K562 (cell line): ENCODE measurements around the gene SHISA7. TPM values are rescaled to one million over a fixed set of nuclear protein-coding genes. Genes with fewer than 3 reads are reported as not detected.

Experiments used
- BCL6 ChIP-seq: fragments of 250-450 bp; sonication (Bioruptor Pico); IDR thresholded peaks from 2 replicates; pipeline ENCODE4 v1.4.0; 2020
- CBFA2T3 ChIP-seq: fragments of 450-650 bp; IDR thresholded peaks from 2 replicates; pipeline ENCODE4 v1.6.1; 2017
- CREB1 ChIP-seq, 2 experiments: sonication (generic) in 1 of 2; formaldehyde crosslinking in 1 of 2; IDR thresholded peaks; 2 replicates each; pipeline versions ENCODE4 v1.6.1 to v1.8.0; 2012 to 2022; ENCODE audit warnings: inconsistent platforms in 1 of 2, mild to moderate bottlenecking in 1 of 2, missing genetic modification reagents in 1 of 2, moderate library complexity in 1 of 2
- CSDE1 ChIP-seq, 2 experiments: fragments of 450-650 bp; IDR thresholded peaks; 2 replicates each; pipeline ENCODE4 v1.6.1; 2016; ENCODE audit warnings: mild to moderate bottlenecking in 1 of 2
- E2F5 ChIP-seq: sonication (generic); formaldehyde crosslinking; IDR thresholded peaks from 2 replicates; pipeline ENCODE4 v1.8.0; 2022; ENCODE audit warnings: mild to moderate bottlenecking, missing genetic modification reagents
- ETV1 ChIP-seq: fragments of 450-650 bp; conservative IDR thresholded peaks from 2 replicates; pipeline ENCODE4 v1.6.1; 2016; ENCODE audit warnings: missing genetic modification characterization, control low read depth, low read depth, missing compliant biosample characterization
- FOXP4 ChIP-seq: sonication (generic); formaldehyde crosslinking; IDR thresholded peaks from 2 replicates; pipeline ENCODE4 v1.8.0; 2022; ENCODE audit warnings: mild to moderate bottlenecking, missing genetic modification reagents, borderline replicate concordance
- GTF2F1 ChIP-seq: IDR thresholded peaks from 2 replicates; pipeline ENCODE4 v1.6.1; 2011; ENCODE audit warnings: low read depth, low read length, improper control_type of control experiment
- HLTF ChIP-seq: fragments of 450-650 bp; IDR thresholded peaks from 2 replicates; pipeline ENCODE4 v1.6.1; 2016
- JUNB ChIP-seq: fragments of 450-650 bp; formaldehyde crosslinking; conservative IDR thresholded peaks from 2 replicates; pipeline ENCODE4 v1.4.0; 2020; ENCODE audit warnings: mild to moderate bottlenecking
- NFIC ChIP-seq: fragments of 450-650 bp; IDR thresholded peaks from 2 replicates; pipeline ENCODE4 v1.6.1; 2017; ENCODE audit warnings: mild to moderate bottlenecking, inconsistent platforms
- RBBP5 ChIP-seq: fragments of 200-600 bp; sonication (generic); IDR thresholded peaks from 2 replicates; pipeline ENCODE4 v1.6.1; 2012; ENCODE audit warnings: borderline replicate concordance, mild to moderate bottlenecking, low read length, control low read depth, inconsistent platforms; ENCODE audit not compliant: insufficient read depth, poor library complexity, severe bottlenecking
- RBM25 ChIP-seq: fragments of 200-400 bp; formaldehyde crosslinking; IDR thresholded peaks from 2 replicates; pipeline ENCODE4 v1.6.1; 2018; ENCODE audit warnings: low read length, low read depth, moderate library complexity; ENCODE audit not compliant: severe bottlenecking
- RBM34 ChIP-seq: fragments of 200-400 bp; formaldehyde crosslinking; IDR thresholded peaks from 2 replicates; pipeline ENCODE4 v1.6.1; 2018; ENCODE audit warnings: low read length, borderline replicate concordance; ENCODE audit not compliant: insufficient read depth
- RCOR1 ChIP-seq, 2 experiments: IDR thresholded peaks; 2 replicates each; pipeline ENCODE4 v1.6.1; 2012; ENCODE audit warnings: low read depth in 2 of 2, low read length in 2 of 2, borderline replicate concordance in 1 of 2, improper control_type of control experiment in 1 of 2
- RNF2 ChIP-seq: sonication (generic); IDR thresholded peaks from 2 replicates; pipeline ENCODE4 v1.6.1; 2016
- SNIP1 ChIP-seq: fragments of 450-650 bp; IDR thresholded peaks from 2 replicates; pipeline ENCODE4 v1.7.1; 2017; ENCODE audit warnings: low read depth, mild to moderate bottlenecking
- THAP7 ChIP-seq: fragments of 250-450 bp; sonication (Bioruptor Pico); IDR thresholded peaks from 2 replicates; pipeline ENCODE4 v1.5.0; 2021
- ZBTB9 ChIP-seq: fragments of 450-650 bp; formaldehyde crosslinking; IDR thresholded peaks from 2 replicates; pipeline ENCODE4 v1.4.0; 2020; ENCODE audit warnings: mild to moderate bottlenecking, moderate library complexity
- ZFX ChIP-seq: sonication (generic); formaldehyde crosslinking; IDR thresholded peaks from 2 replicates; pipeline ENCODE4 v1.8.0; 2022; ENCODE audit warnings: mild to moderate bottlenecking, missing genetic modification reagents, moderate library complexity
- ZKSCAN1 ChIP-seq: fragments of 150-350 bp; IDR thresholded peaks from 2 replicates; pipeline ENCODE4 v1.6.1; 2016; ENCODE audit warnings: low read depth, low read length
- ZNF740 ChIP-seq, 3 experiments: fragments of 200-800 bp in 1 of 3; sonication (Bioruptor generic) in 1 of 3; sonication (generic) in 1 of 3; formaldehyde crosslinking in 1 of 3; IDR thresholded peaks; 2 replicates each; pipeline versions ENCODE4 v1.6.1 to v1.8.0; 2016 to 2022; ENCODE audit warnings: mild to moderate bottlenecking in 2 of 3, missing compliant biosample characterization in 2 of 3, missing genetic modification characterization in 2 of 3, missing genetic modification reagents in 1 of 3
- polyA plus RNA-seq, 8 experiments: library from polyadenylated mRNA; depleted of rRNA in 4 of 8; stranded (reverse) in 5 of 8; unstranded in 3 of 8; fragments of >200 nt; fragmentation: Nextera tagmentation in 2 of 8; fragmentation: Illumina TruSeq in 1 of 8; extraction: Ambion mirVana in 2 of 8; extraction: Trizol in 1 of 8; gene quantifications; 2 replicates each; pipeline versions ENCODE4 v1.2.1 to v1.2.3, GENCODE V29; 2011 to 2014; ENCODE audit warnings: inconsistent platforms in 1 of 8, missing spikeins in 1 of 8
- total RNA-seq, 7 experiments: library from RNA; depleted of rRNA in 6 of 7; stranded (reverse); fragments of >200 nt in 6 of 7; fragmentation: Illumina TruSeq in 2 of 7; extraction: Trizol in 2 of 7; gene quantifications; 2 replicates each; pipeline versions ENCODE4 v1.2.1 to v1.2.3, GENCODE V29; 2011 to 2021; ENCODE audit warnings: low replicate concordance in 1 of 7

SHISA7 gene
- total and polyA plus RNA-seq, 9 of the 15 experiments (the other 6 are each of a cell fraction or from before 2014, with no cell fraction given): 0.01 to 0.40 (median 0.07) TPM

GRCh38 chr19:55461259-55461973 is 18.3 kb upstream of the SHISA7 start, which contains the start of gene ISOC2 (continued):
- peak; percentile 87 for TF ChIP-seq ZNF740 (CRISPR knock-in tag; IDR thresholded peaks at IDR 0.05)
- peak in 1 of 2 experiments; percentile 58; a peak in 1 of 4 replicates for TF ChIP-seq ZNF740 (tag; IDR thresholded peaks at IDR 0.05)
- TF ChIP-seq ZBTB9: peak; percentile 70; the same call in 1 of the 2 replicates
- TF ChIP-seq BCL6: no peak
- TF ChIP-seq RBM25: peak; percentile 91
- TF ChIP-seq ZKSCAN1: no peak
- TF ChIP-seq ZFX (CRISPR knock-in tag): peak; percentile 74
- TF ChIP-seq GTF2F1: peak; percentile 11; the same call in 1 of the 2 replicates
- TF ChIP-seq CSDE1 (IDR thresholded peaks at IDR 0.05): peak in 1 of 2 experiments; percentile 43; a peak in 1 of 4 replicates
- no peak for TF ChIP-seq RBM34
- peak; percentile 53; the same call in 1 of the 2 replicates for TF ChIP-seq SNIP1
- TF ChIP-seq HLTF: peak; percentile 50; the same call in 1 of the 2 replicates
- TF ChIP-seq CREB1 (IDR thresholded peaks at IDR 0.05): peak; percentile 69
- peak; percentile 78 for TF ChIP-seq CREB1 (CRISPR knock-in tag; IDR thresholded peaks at IDR 0.05)
- peak; percentile 37 for TF ChIP-seq NFIC
- TF ChIP-seq FOXP4: peak; percentile 38; the same call in 1 of the 2 replicates
- 0 out of 2 replicates have a peak, but pooled peaks have one; percentile 4 for TF ChIP-seq CBFA2T3
- TF ChIP-seq ETV1 (tag): 0 out of 2 replicates have a peak, but pooled peaks have one; percentile 64
- TF ChIP-seq RCOR1 (IDR thresholded peaks at IDR 0.05; ENCODE audit: borderline replicate concordance in 1 of 2, low read depth in 2 of 2, low read length in 2 of 2): peak; percentile 35 to 80; a peak in 2 of 4 replicates
- peak; percentile 26 for TF ChIP-seq RBBP5
- TF ChIP-seq JUNB (CRISPR knock-in tag): no peak
- TF ChIP-seq RNF2: peak; percentile 65; the same call in 1 of the 2 replicates
- TF ChIP-seq THAP7: no peak
- no peak for TF ChIP-seq E2F5 (CRISPR knock-in tag)
